Transverse colon (tissue), 3 donors: Measurements from ENCODE around the gene THSD7A.

Experiments
- CTCF ChIP-seq, 5 experiments: fragments of 200-600 bp in 3 of 5; fragments of 450-650 bp in 2 of 5; sonication (generic) in 3 of 5; IDR thresholded peaks; 1 replicate in 2 of 5; 2 replicates in 3 of 5; pipeline ENCODE4 v1.5.1; 2016 to 2017; ENCODE audit warnings: antibody characterized with exemption in 5 of 5, inconsistent platforms in 3 of 5, mild to moderate bottlenecking in 2 of 5, moderate library complexity in 1 of 5
- POLR2A ChIP-seq: fragments of 450-650 bp; IDR thresholded peaks from one replicate; pipeline ENCODE4 v1.6.1; 2016; ENCODE audit warnings: antibody characterized with exemption, mild to moderate bottlenecking, moderate library complexity

- no peak for TF ChIP-seq POLR2A
- no peak for TF ChIP-seq CTCF (IDR thresholded peaks at IDR 0.05)
Observed at GRCh38 chr7:11788568-11788967, 43.4 kb downstream of the THSD7A start.
